ENCODE data around the gene LYZL4.

Gene LYZL4, protein sequence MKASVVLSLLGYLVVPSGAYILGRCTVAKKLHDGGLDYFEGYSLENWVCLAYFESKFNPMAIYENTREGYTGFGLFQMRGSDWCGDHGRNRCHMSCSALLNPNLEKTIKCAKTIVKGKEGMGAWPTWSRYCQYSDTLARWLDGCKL

DNA sequence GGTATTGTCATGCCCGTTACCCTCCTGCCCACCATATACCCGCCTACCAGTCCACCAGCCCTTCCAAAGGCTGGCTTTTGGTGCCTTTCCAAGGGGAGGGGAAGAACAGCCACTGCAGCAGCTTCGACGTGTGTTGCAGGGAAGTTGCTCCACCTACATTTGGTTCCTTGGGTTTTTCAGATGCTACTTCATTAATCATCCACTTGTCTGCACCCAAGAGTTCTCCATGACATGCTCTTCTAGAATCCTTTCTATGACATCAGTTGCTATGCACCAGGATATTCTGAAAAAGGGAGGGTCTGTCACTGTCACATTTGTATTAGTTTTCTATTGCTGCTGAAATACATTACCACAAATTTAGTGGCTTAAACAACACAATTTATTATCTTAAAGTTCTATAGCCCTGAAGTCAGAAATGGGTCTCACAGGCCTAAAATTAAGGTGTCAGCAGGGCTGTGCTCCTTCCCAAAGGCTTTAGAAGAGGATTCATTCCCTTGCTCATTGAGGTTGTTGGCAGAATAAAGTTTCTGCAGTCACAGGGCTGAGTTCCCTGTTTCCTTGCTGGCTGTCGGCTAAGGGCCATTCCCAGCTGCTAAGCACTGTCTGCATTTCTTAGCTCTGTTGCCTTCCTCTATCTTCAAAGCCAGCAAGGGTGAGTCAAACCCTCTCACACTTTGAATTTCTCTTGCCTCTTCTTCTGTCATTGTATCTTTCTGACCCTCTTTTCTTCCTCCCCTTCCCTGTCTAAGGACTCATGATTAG, at the start of gene LYZL4:
LYZL4 (minus strand) TSS at position 241 of the 762 bp plus-strand sequence. CDS start 3,359 bp downstream, outside the sequence.
- DNase-seq: no peak

- no peak for DNase-seq
Measured at GRCh38 chr3:42459151-42459550, 48.7 kb upstream of the LYZL4 start.

DNA sequence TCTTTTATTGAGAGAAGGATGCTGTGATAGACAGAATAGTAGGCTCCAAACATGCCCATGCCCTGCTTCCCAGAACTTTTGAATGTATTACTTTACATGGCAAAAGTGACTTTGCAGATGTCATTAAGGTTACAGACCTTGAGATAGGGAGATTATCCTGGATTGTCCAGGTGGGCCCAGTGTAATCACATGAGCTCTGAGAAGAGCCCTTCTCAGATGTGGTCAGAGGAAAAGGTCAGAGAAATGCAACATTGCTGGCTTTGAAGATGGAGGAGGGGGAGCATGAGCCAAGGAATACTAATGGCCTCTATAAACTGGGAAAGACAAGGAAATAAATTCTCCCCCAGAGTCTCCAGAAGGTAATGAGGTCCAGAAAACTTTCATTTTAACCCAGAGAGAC, 45.8 kb upstream of the LYZL4 start:
- no peak for DNase-seq

- no peak for DNase-seq
Measured at GRCh38 chr3:42451546-42452230, 41.3 kb upstream of the LYZL4 start.

DNA sequence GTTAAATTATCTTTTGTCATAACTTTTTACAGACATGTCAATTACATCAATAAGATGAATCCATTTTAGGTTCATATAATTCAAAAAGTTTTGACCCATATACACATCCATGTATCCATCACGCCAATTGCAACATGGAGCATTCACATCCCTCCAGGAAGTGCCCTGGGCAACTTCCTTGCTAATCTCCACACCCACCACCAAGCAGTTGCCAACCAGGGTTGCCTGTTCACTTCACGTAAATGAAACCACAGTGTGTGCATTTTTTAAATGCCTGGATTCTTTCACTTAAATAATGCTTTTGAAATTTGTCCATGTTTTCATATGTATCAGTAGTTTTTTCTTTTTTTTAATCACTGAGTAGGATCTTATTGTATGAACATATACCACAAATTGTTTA, 40.7 kb upstream of the LYZL4 start:
- DNase-seq: no peak

- DNase-seq: no peak
Measured at GRCh38 chr3:42450567-42450966, 40.2 kb upstream of the LYZL4 start.

DNA sequence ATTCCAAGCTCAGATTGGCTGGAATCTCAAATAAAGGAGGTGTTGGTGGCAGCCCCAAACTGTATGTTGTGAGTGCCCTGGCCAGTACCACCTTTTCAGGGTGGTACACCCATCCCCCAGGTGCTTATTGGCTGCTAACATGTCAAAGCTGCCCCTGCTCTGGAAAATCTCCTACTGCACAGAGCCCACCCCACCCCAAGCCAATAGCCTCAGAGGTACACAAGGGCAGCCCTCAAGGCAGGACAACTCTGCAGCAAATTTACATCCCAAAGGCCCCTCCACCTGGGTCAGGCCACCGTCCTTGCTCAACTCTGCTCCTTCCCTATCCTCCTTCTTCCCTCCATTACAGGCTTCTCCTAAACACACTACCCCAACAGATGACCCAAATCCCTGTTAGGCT, 37.1 kb upstream of the LYZL4 start:
- DNase-seq: no peak

GRCh38 chr3:42446111-42447050, 36.0 kb upstream of the LYZL4 start:
- no peak for DNase-seq

DNA sequence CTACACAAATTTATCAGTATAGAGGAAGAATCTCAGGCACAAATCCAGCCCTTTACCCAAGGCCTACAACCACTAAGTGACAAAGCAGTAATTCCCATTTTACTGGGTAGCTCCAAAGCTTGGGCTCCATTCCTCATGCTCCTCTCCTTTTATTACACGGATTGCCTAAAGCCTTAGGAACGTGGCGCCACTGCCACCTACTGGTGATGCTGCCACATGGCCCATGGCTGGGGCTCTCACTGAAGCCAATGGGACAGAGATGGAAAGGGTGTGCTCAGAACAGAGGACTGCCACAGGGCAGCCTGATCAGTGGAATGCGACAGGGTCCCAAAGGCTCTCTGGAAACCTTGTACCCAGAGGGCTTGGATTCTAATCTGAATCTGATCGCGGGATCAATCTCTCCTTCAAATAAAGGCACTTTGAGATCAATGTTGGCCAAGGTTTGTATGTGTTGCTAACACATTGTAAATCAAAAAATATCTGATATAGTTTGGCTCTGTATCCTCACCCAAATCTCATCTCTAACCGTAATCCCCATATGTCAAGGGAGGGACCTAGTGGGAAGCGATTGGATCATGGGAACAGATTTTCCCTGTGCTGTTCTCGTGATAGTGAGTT, 33.5 kb upstream of the LYZL4 start:
- DNase-seq: peak; percentile 47

- no peak for DNase-seq
Measured at GRCh38 chr3:42443292-42443691, 32.9 kb upstream of the LYZL4 start.

- no peak for DNase-seq
Measured at GRCh38 chr3:42442640-42443039, 32.2 kb upstream of the LYZL4 start.

GRCh38 chr3:42441791-42442190, 31.4 kb upstream of the LYZL4 start:
- no peak for DNase-seq

GRCh38 chr3:42440924-42441323, 30.5 kb upstream of the LYZL4 start:
- DNase-seq: no peak

GRCh38 chr3:42439261-42440115, 29.1 kb upstream of the LYZL4 start:
- DNase-seq: no peak

DNA sequence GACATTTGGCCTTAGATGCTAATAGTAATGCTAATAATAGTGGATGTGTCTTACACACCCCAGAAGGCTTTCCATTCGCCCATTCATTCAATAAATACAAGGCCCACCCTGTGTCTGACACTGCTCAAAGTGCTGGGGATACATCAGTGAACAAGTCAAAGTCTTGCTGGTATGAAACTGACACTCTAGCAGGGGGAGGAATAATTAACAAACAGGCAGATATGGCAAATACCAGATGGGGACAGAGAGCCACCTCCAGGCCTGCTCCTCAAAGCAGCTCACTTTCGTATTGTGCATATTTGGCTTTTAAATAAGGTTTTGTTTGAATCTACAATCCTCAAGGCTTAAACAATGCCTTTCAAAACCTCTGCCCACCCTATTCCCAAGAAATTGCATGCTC, 28.3 kb upstream of the LYZL4 start:
- no peak for DNase-seq

DNA sequence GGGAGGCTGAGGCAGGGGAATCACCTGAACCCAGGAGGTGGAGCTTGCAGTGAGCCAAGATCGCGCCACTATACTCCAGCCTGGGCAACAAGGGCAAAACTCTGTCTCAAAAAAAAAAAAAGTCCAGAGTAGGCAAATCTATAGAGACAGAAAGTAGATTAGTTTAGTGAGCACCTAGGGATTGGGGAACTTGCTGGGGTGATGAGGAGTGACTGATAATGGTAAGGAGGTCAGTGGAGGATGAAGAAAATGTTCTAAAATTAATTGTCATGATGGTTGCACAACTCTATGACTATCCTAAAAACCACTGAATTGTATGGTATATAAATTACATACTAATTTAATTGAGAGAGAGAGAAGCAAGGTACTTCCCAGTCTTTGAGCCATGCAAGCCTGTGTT, 27.8 kb upstream of the LYZL4 start:
- DNase-seq: no peak

DNA sequence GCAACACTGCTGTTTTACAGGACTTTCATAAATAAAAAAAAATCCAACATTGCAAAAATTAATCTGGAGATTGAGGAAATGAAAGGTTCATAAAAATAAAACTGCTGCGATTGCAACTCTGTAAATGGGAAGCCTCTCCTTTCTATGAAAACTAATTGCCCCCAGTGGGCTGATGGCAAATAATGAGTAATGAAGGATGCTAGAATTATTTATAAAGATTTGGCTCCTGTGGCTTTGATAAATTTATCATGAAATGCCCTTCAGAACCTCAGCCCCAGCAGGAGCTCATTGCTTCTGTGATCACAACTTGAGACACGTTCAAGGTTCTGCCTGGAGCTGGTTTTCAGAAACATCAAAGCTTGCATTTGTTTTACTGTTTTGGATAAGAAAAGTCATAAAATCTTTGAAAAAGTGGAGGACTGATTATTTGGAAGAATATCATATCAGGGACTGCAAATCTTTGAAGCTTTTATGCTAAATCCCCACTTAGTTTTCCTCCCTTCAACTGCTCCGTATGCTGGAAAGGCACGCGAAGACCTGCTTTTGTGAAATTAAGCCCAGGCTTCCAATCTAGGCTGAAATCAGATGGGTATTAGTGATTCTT, 24.5 kb upstream of the LYZL4 start:
- no peak for DNase-seq

- DNase-seq: no peak
Measured at GRCh38 chr3:42432485-42432884, 22.1 kb upstream of the LYZL4 start.

DNA sequence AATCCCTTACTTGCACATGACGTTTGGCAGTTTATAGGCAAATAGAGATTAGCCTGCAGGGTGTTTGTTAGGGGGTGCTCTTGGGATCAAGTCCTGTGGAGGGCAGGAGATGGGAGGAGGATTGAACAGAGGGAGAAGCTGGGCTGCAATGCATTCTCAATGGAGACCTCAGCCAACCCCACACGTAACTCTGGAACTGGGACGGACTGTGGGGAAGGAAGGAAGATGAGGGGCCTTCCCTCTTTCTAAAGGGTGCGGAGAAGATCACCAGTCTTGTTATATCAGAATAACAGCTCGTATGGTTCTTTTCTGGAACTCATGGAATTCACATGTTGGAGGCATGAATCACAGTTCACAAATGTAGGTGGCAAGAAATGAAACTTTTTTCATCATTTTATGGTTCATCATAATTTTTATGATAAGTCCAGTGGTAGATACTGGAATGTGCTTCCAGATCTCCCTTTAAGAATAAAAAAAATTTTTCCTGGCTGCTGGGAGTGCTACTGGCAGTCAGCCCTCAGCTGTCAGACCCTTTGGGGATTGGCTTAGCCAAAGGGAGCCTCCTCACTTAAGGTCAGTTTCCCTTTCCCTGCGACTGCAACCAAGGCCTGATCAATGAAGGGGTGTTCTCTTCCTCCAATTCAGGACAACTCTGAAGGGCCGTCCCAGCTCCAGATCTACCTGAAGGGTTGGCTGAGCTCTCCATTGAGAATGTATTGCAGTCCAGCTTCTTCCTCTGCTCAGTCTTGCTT, 20.5 kb upstream of the LYZL4 start:
- no peak for DNase-seq

GRCh38 chr3:42428830-42429229, 18.4 kb upstream of the LYZL4 start:
- no peak for DNase-seq

All from GOT3 (cell line).